Stomach smooth muscle (tissue), 2 donors: ENCODE results near the gene ACOXL.

Source experiments
- H3K27ac ChIP-seq: one replicate; pipeline ENCODE4 v1.7.0; 2013; ENCODE audit warnings: mild to moderate bottlenecking, low read length, inconsistent platforms
- H3K27me3 ChIP-seq, 2 donors: one replicate each; pipeline ENCODE4 v1.7.0; 2013; ENCODE audit warnings: low read length in 2 of 2; ENCODE audit not compliant: insufficient read depth in 2 of 2, control insufficient read depth in 1 of 2
- H3K36me3 ChIP-seq, 2 donors: one replicate each; pipeline ENCODE4 v1.7.0; 2013; ENCODE audit warnings: low read length in 2 of 2; ENCODE audit not compliant: control insufficient read depth in 2 of 2, insufficient read depth in 2 of 2
- H3K4me1 ChIP-seq: one replicate; pipeline ENCODE4 v1.7.0; 2013; ENCODE audit warnings: low read length; ENCODE audit not compliant: control insufficient read depth, insufficient read depth
- H3K4me3 ChIP-seq, 2 donors: one replicate each; pipeline ENCODE4 v1.7.0; 2013; ENCODE audit warnings: low read length in 2 of 2
- H3K9ac ChIP-seq, 2 donors: one replicate each; pipeline ENCODE4 v1.7.0; 2013; ENCODE audit warnings: low read length in 2 of 2, mild to moderate bottlenecking in 1 of 2
- H3K9me3 ChIP-seq, 2 donors: one replicate each; pipeline ENCODE4 v1.7.0; 2013; ENCODE audit warnings: low read length in 2 of 2; ENCODE audit not compliant: control insufficient read depth in 2 of 2
- donor health status: healthy.
- donor health status: Pancreatic carcinoma.

The ACOXL gene

GRCh38 chr2:111031546-111032478 is 299.4 kb downstream of the ACOXL start:
- no peaks in the 10 kb centered on the region for H3K36me3 ChIP-seq
- no peaks in the 10 kb centered on the region for H3K4me1 ChIP-seq
- H3K27me3 ChIP-seq = peaks cover 0 to 4% of the 10 kb centered on the region in 2 donors
- no peaks in the 10 kb centered on the region for H3K9me3 ChIP-seq
- no peak overlapping the region for H3K4me3 ChIP-seq
- no peak overlapping the region for H3K9ac ChIP-seq
- H3K27ac ChIP-seq = no peak overlapping the region

- no peaks in the 10 kb centered on the region for H3K36me3 ChIP-seq
- H3K27ac ChIP-seq = no peak overlapping the region
- no peaks in the 10 kb centered on the region for H3K9me3 ChIP-seq
- H3K27me3 ChIP-seq = peaks cover 0 to 4% of the 10 kb centered on the region in 2 donors
- H3K4me1 ChIP-seq = no peaks in the 10 kb centered on the region
- H3K9ac ChIP-seq = no peak overlapping the region
- no peak overlapping the region for H3K4me3 ChIP-seq
Observed at GRCh38 chr2:111032721-111033429, 300.5 kb downstream of the ACOXL start.

- peaks cover 0 to 4% of the 10 kb centered on the region in 2 donors for H3K27me3 ChIP-seq
- no peaks in the 10 kb centered on the region for H3K9me3 ChIP-seq
- no peak overlapping the region for H3K9ac ChIP-seq
- no peaks in the 10 kb centered on the region for H3K4me1 ChIP-seq
- H3K36me3 ChIP-seq = no peaks in the 10 kb centered on the region
- H3K4me3 ChIP-seq = no peak overlapping the region
- H3K27ac ChIP-seq = no peak overlapping the region
Observed at GRCh38 chr2:111034146-111034545, 301.8 kb downstream of the ACOXL start.

- Histone ChIP-seq H3K9me3 (no peaks in the 10 kb centered on the region), H3K9ac (no peak overlapping the region), H3K27me3 (peaks cover 0 to 4% of the 10 kb centered on the region in 2 donors), H3K36me3 (no peaks in the 10 kb centered on the region), H3K4me3 (no peak overlapping the region), H3K27ac (no peak overlapping the region), H3K4me1 (no peaks in the 10 kb centered on the region)
Observed at GRCh38 chr2:111034606-111035005, 302.2 kb downstream of the ACOXL start.

- no peaks in the 10 kb centered on the region for H3K4me1 ChIP-seq
- H3K4me3 ChIP-seq = no peak overlapping the region
- no peak overlapping the region for H3K27ac ChIP-seq
- peaks cover 0 to 4% of the 10 kb centered on the region in 2 donors for H3K27me3 ChIP-seq
- no peaks in the 10 kb centered on the region for H3K36me3 ChIP-seq
- H3K9ac ChIP-seq = no peak overlapping the region
- no peaks in the 10 kb centered on the region for H3K9me3 ChIP-seq
Observed at GRCh38 chr2:111035830-111036441, 303.6 kb downstream of the ACOXL start.

- Histone ChIP-seq H3K27me3 (peaks cover 0 to 4% of the 10 kb centered on the region in 2 donors), H3K9ac (no peak overlapping the region), H3K4me3 (no peak overlapping the region), H3K36me3 (no peaks in the 10 kb centered on the region), H3K4me1 (no peaks in the 10 kb centered on the region), H3K9me3 (no peaks in the 10 kb centered on the region), H3K27ac (no peak overlapping the region)
Observed at GRCh38 chr2:111037128-111037527, 304.8 kb downstream of the ACOXL start.

GRCh38 chr2:111039628-111040383 is 307.4 kb downstream of the ACOXL start:
- H3K27ac ChIP-seq = no peak overlapping the region
- no peak overlapping the region for H3K9ac ChIP-seq
- no peaks in the 10 kb centered on the region for H3K27me3 ChIP-seq
- no peaks in the 10 kb centered on the region for H3K4me1 ChIP-seq
- H3K4me3 ChIP-seq = no peak overlapping the region
- H3K9me3 ChIP-seq = no peaks in the 10 kb centered on the region
- no peaks in the 10 kb centered on the region for H3K36me3 ChIP-seq

GRCh38 chr2:111041398-111042202 is 309.2 kb downstream of the ACOXL start:
- Histone ChIP-seq H3K27me3 (no peaks in the 10 kb centered on the region), H3K36me3 (no peaks in the 10 kb centered on the region), H3K27ac (no peak overlapping the region), H3K9me3 (no peaks in the 10 kb centered on the region), H3K4me3 (no peak overlapping the region), H3K9ac (no peak overlapping the region), H3K4me1 (no peaks in the 10 kb centered on the region)

GRCh38 chr2:111042261-111042660 is 309.9 kb downstream of the ACOXL start:
- H3K27ac ChIP-seq = no peak overlapping the region
- H3K4me3 ChIP-seq = no peak overlapping the region
- no peak overlapping the region for H3K9ac ChIP-seq
- H3K9me3 ChIP-seq = no peaks in the 10 kb centered on the region
- H3K36me3 ChIP-seq = no peaks in the 10 kb centered on the region
- no peaks in the 10 kb centered on the region for H3K27me3 ChIP-seq
- no peaks in the 10 kb centered on the region for H3K4me1 ChIP-seq
